Panc1 (cell line): ENCODE measurements around the gene BTG2. TPM values are rescaled to one million over a fixed set of nuclear protein-coding genes. Genes with fewer than 3 reads are reported as not detected.

Source experiments
- ATAC-seq: fragments of 200-7000 bp; cut with Tn5 transposase; 2 replicates; pipeline ENCODE4 v1.9.1; 2020; ENCODE audit warnings: mild to moderate bottlenecking, moderate library complexity
- BruUV-seq: library from RNA; stranded (reverse); fragments of 400-500 nt; replicated peaks from 2 replicates; lab custom pipeline; 2021; lab: Mats Ljungman, UMichigan
- CTCF ChIA-PET: fragments of 300-600 bp; sonication (Branson Sonifier 250); formaldehyde crosslinking; loops from one replicate; lab custom pipeline; 2022; ENCODE audit warnings: antibody characterized with exemption; lab: Charles Lee
- POLR2A ChIA-PET: fragments of 300-600 bp; sonication (Branson Sonifier 250); formaldehyde crosslinking; loops from one replicate; lab custom pipeline; 2022; ENCODE audit warnings: antibody characterized with exemption; lab: Charles Lee
- DNase-seq: peaks from one replicate; pipeline ENCODE4 v3.0.0-alpha.2; 2010; ENCODE audit warnings: low read depth, low spot score
- H3K27ac ChIP-seq: 2 replicates; pipeline ENCODE4 v1.5.1; 2011; ENCODE audit warnings: mild to moderate bottlenecking, low read length, inconsistent platforms
- H3K27me3 ChIP-seq: fragments of 200-500 bp; sonication (Bioruptor generic); 2 replicates; pipeline ENCODE4 v1.6.0; 2014; ENCODE audit warnings: low read length, inconsistent platforms; ENCODE audit not compliant: control insufficient read depth, insufficient read depth
- H3K36me3 ChIP-seq: fragments of 200-500 bp; sonication (Bioruptor generic); 2 replicates; pipeline ENCODE4 v1.5.1; 2014; ENCODE audit warnings: inconsistent platforms, mild to moderate bottlenecking, low read length, moderate library complexity; ENCODE audit not compliant: control insufficient read depth, insufficient read depth
- H3K4me1 ChIP-seq: 2 replicates; pipeline ENCODE4 v1.5.1; 2011; ENCODE audit warnings: inconsistent platforms, mild to moderate bottlenecking, low read length, moderate library complexity; ENCODE audit not compliant: control insufficient read depth, insufficient read depth
- H3K4me3 ChIP-seq, 2 experiments: 2 replicates each; pipeline ENCODE4 v1.5.1; 2011 to 2012; ENCODE audit warnings: low read depth in 2 of 2, low read length in 2 of 2, mild to moderate bottlenecking in 2 of 2, inconsistent platforms in 1 of 2, moderate library complexity in 1 of 2
- H3K9me3 ChIP-seq: fragments of 200-500 bp; sonication (Bioruptor generic); 2 replicates; pipeline ENCODE4 v1.5.1; 2014; ENCODE audit warnings: low read depth, mild to moderate bottlenecking, inconsistent platforms, low read length, moderate library complexity; ENCODE audit not compliant: control insufficient read depth, insufficient read depth
- CTCF ChIP-seq: fragments of 450-650 bp; IDR thresholded peaks from 2 replicates; pipeline ENCODE4 v1.5.1; 2017; ENCODE audit warnings: mild to moderate bottlenecking
- POLR2AphosphoS5 ChIP-seq: IDR thresholded peaks from 2 replicates; pipeline ENCODE4 v1.6.1; 2012; ENCODE audit warnings: mild to moderate bottlenecking, low read depth, low read length, moderate library complexity
- REST ChIP-seq, 2 experiments: IDR thresholded peaks; 2 replicates each; pipeline ENCODE4 v1.6.1; 2011 to 2012; ENCODE audit warnings: low read depth in 2 of 2, control low read depth in 1 of 2, low read length in 1 of 2, mild to moderate bottlenecking in 1 of 2, moderate library complexity in 1 of 2; ENCODE audit not compliant: insufficient read depth in 1 of 2
- SIN3A ChIP-seq: IDR thresholded peaks from 2 replicates; pipeline ENCODE4 v1.6.1; 2012; ENCODE audit warnings: low read depth, mild to moderate bottlenecking, low read length, moderate library complexity, borderline replicate concordance; ENCODE audit not compliant: insufficient read depth
- TCF7L2 ChIP-seq: IDR thresholded peaks from 2 replicates; pipeline ENCODE4 v1.6.1; 2011; ENCODE audit warnings: mild to moderate bottlenecking, low read depth, low read length, inconsistent platforms
- in situ Hi-C: cut with HindIII; loops from 2 replicates; pipeline ENCODE4 v1.10.0; 2016; ENCODE audit warnings: low sequenced_read_pairs, low pct_unique_long_range_greater_than_20kb
- intact Hi-C: fragments of 100-400 bp; cut with micrococcal nuclease; formaldehyde crosslinking; loops from one replicate; pipeline ENCODE4 v1.10.0; 2022; ENCODE audit not compliant: unreplicated experiment
- total RNA-seq: library from RNA; stranded (reverse); gene quantifications from one replicate; pipeline ENCODE4 v1.2.1, GENCODE V29; 2021; ENCODE audit not compliant: unreplicated experiment

The BTG2 gene
- total RNA-seq, 1 experiment from 2014 or later, result 6.1 TPM

GRCh38 chr1:203276916-203277545 lies 28.3 kb upstream of the BTG2 start:
- no TSS peak for BruUV-seq
- ChIA-PET POLR2A (no interaction called here), CTCF (interaction anchor here (0.6 to 1.9 kb wide), 2 partner anchors 10 to 211 kb away, joined by 3 to 6 read pairs; no protein-coding TSS in a partner anchor)
- H3K27me3 ChIP-seq, result no peaks in the 10 kb centered on the region
- H3K27ac ChIP-seq, result no peak overlapping the region
- in situ Hi-C loops (no loop called here), intact Hi-C loops (no loop called here)
- DNase-seq (no peak), ATAC-seq (no peak)
- H3K4me3 ChIP-seq, result no peak overlapping the region
- TF ChIP-seq TCF7L2 (no peak), SIN3A (no peak), POLR2AphosphoS5 (no peak), CTCF (no peak), REST (IDR thresholded peaks at IDR 0.05; ENCODE audit: insufficient read depth in 1 of 2, low read depth in 2 of 2, low read length in 1 of 2) (no peak)
- H3K4me1 ChIP-seq, result peaks cover 3% of the 10 kb centered on the region
- no peaks in the 10 kb centered on the region for H3K9me3 ChIP-seq
- H3K36me3 ChIP-seq, result no peaks in the 10 kb centered on the region

DNA sequence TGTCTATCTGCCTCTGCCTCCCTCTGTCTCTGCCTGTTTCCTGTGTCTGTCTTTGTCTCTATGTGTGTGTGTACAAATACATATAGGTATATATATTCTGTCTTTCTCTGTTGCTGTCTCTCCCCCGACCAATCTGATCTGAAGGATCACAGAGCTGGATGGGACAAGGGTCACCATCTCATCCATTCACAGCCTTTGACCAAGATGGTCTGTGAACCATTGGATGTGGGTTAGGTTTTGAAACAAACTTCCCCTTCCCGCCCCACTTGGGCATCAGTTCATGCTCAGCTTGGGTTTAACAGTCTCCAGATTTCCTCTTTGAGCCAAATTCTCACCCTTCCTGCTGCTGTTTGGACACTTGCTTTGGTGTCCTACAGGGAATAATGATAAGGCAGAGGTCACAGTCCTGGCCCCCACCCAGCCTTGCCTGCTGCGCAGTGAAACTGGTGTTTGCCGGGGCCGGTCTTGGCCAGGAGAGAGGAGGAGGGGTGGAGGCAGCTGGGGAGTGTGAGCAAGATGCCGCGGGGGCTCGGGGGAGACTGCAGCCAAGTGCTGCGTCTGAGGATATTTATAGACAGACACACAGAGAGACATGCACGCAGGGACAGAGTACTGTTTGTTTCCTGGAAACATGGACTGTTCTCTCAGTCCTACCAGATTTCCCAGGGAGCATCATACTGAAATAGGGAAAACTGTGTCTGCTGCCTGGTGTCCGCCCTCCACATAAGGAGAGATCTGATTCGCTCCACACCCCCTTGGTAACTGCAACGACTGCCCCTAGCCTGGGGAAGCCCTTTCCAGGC lies 27.0 kb upstream of the BTG2 start:
- Histone ChIP-seq H3K36me3 (no peaks in the 10 kb centered on the region), H3K27me3 (no peaks in the 10 kb centered on the region), H3K9me3 (no peaks in the 10 kb centered on the region), H3K4me1 (no peaks in the 10 kb centered on the region; the same call in 1 of the 2 replicates), H3K4me3 (no peak overlapping the region), H3K27ac (no peak overlapping the region)
- ChIA-PET POLR2A (interaction anchor here (0.5 to 0.6 kb wide), 2 partner anchors 36 to 418 kb away, joined by 5 to 6 read pairs; no protein-coding TSS in a partner anchor), CTCF (interaction anchor here (1.9 kb wide), 1 partner anchor 11 kb away, joined by 6 read pairs; no protein-coding TSS in a partner anchor)
- no peak for DNase-seq
- intact Hi-C loops (no loop called here), in situ Hi-C loops (no loop called here)
- no TSS peak for BruUV-seq
- TF ChIP-seq POLR2AphosphoS5, result no peak
- TF ChIP-seq REST (IDR thresholded peaks at IDR 0.05; ENCODE audit: insufficient read depth in 1 of 2, low read depth in 2 of 2, low read length in 1 of 2), result no peak
- no peak for TF ChIP-seq TCF7L2
- 0 out of 2 replicates have a peak, but pooled peaks have one; percentile 44 for ATAC-seq
